ENCODE results near the gene KCNH2. TPM values are rescaled to one million over a fixed set of nuclear protein-coding genes. Genes with fewer than 3 reads are reported as not detected.

The KCNH2 gene
- total RNA-seq, 1 experiment from 2014 or later, result 0.09 TPM

DNA sequence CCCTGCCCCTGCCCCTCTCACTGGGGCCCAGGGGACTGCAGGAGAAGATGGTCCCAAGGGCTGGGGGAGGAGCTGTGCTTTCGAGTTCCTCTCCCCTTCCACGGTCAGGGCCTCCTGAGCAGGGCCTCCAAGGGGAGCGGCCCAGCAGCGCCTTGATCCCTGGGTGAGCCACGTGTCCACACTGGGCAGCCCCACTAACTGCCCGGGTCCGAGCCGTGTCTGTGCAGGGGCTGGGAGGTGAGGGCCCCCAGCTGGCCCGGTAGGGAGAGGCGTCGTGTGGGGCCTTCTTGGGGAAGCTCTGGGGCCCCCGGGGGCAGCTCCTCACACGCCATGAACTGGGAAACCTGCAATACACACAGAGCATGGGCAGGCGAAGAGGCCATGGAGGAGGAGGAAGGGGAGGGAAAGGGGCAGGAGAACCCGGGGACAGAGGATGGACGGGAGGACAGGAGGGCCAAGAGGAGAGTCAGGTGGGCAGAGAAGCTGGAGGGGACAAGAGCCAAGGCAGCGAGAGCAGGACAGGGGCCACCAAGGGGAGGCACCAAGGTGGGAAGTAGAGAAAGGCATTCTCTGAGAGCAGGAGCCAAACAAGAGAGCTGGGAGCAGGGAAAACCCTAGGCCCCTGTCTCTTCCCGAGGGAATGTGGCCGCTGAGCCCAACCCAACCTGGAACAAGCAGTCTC is 32.8 kb downstream of the KCNH2 start:
- intact Hi-C loops (cut with micrococcal nuclease), result no loop called here

DNA sequence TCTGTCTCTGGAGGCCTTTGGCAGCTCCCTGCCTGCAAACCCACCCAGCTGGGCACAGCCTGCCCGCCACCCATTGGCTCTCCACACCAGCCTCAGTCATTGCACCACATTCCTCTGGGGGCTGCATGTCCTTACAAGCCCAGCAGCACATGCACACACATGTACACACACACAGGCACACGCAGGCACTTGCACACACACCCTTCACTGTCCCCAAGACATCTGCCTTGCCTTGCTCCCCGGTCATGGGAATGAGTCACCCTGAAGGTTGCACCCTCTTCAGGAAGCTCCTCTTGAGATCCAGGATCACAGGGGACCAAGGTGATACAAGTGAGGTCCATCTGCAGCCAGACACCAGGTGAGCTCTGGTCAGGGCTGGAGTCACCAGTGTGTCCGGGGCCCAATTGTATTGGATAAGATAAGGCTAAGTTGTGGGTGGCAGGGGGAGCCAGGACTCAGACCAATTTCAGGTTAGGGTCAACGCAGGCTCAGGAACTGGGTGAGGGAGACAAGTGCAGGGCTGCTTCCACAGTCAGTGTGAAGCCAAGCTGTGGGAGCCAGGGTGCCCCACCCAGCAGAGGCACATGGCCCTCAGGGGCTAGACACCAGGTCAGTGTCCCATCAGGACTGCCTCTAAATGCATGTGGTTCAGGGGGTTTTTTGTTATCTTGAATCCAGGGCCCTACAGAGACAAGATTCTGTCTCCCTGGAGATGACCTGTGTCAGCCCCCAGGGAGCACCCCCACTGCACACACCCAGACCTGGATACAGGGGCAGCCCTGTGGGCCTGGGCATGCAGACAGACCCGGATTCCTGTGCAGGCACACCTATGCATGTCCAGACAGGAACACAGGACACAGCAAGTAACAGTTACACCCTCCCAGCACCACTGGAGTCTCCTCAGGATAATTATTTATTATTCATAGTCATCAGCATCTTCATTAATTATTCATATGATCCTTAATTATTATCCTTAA is 33.8 kb downstream of the KCNH2 start:
- H3K27ac Mint-ChIP-seq (ENCODE audit: low read depth, unreplicated experiment), result no peak overlapping the region
- H3K4me1 Mint-ChIP-seq (ENCODE audit: insufficient read depth, unreplicated experiment), result peaks cover 29% of the 10 kb centered on the region
- H3K9me3 Mint-ChIP-seq (ENCODE audit: unreplicated experiment), result no peaks in the 10 kb centered on the region
- no peaks in the 10 kb centered on the region for H3K36me3 Mint-ChIP-seq (ENCODE audit: insufficient read depth, unreplicated experiment)
- peak overlapping the region; percentile 8 for H3K4me3 Mint-ChIP-seq (ENCODE audit: unreplicated experiment)
- POLR2A ChIA-PET, result interaction anchor here (0.5 to 1.2 kb wide), 5 partner anchors 15 to 206 kb away, joined by 3 to 6 read pairs (median 3); partner anchors contain the start of gene TMUB1
- no peaks in the 10 kb centered on the region for H3K27me3 Mint-ChIP-seq (ENCODE audit: insufficient read depth, unreplicated experiment)
- TF ChIP-seq, protein P1, sequence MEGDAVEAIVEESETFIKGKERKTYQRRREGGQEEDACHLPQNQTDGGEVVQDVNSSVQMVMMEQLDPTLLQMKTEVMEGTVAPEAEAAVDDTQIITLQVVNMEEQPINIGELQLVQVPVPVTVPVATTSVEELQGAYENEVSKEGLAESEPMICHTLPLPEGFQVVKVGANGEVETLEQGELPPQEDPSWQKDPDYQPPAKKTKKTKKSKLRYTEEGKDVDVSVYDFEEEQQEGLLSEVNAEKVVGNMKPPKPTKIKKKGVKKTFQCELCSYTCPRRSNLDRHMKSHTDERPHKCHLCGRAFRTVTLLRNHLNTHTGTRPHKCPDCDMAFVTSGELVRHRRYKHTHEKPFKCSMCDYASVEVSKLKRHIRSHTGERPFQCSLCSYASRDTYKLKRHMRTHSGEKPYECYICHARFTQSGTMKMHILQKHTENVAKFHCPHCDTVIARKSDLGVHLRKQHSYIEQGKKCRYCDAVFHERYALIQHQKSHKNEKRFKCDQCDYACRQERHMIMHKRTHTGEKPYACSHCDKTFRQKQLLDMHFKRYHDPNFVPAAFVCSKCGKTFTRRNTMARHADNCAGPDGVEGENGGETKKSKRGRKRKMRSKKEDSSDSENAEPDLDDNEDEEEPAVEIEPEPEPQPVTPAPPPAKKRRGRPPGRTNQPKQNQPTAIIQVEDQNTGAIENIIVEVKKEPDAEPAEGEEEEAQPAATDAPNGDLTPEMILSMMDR (IDR thresholded peaks at IDR 0.05; ENCODE audit: unreplicated experiment), result no peak
- intact Hi-C loops (cut with micrococcal nuclease), result no loop called here
- peak; percentile 64 for DNase-seq (ENCODE audit: unreplicated experiment)
- no TSS peak for BruUV-seq (replicated peaks)
- CTCF ChIA-PET, result interaction anchor here (0.5 to 1.3 kb wide), 6 partner anchors 18 to 167 kb away, joined by 3 to 4 read pairs (median 3); no protein-coding TSS in a partner anchor

More for the DNA sequence above, 32.8 kb downstream of the KCNH2 start:
- H3K27me3 Mint-ChIP-seq (ENCODE audit: insufficient read depth, unreplicated experiment), result no peaks in the 10 kb centered on the region
- no peak for DNase-seq (ENCODE audit: unreplicated experiment)
- ChIA-PET POLR2A (interaction anchor here (0.6 to 1.2 kb wide), 2 partner anchors 41 to 47 kb away, joined by 3 to 4 read pairs; no protein-coding TSS in a partner anchor), CTCF (interaction anchor here (0.8 to 1.3 kb wide), 5 partner anchors 18 to 166 kb away, joined by 3 to 4 read pairs (median 3); no protein-coding TSS in a partner anchor)
- no TSS peak for BruUV-seq (replicated peaks)
- no peaks in the 10 kb centered on the region for H3K9me3 Mint-ChIP-seq (ENCODE audit: unreplicated experiment)
- peaks cover 32% of the 10 kb centered on the region for H3K4me1 Mint-ChIP-seq (ENCODE audit: insufficient read depth, unreplicated experiment)
- no peaks in the 10 kb centered on the region for H3K36me3 Mint-ChIP-seq (ENCODE audit: insufficient read depth, unreplicated experiment)
- H3K4me3 Mint-ChIP-seq (ENCODE audit: unreplicated experiment), result no peak overlapping the region
- H3K27ac Mint-ChIP-seq (ENCODE audit: low read depth, unreplicated experiment), result no peak overlapping the region
- TF ChIP-seq, protein P1 (IDR thresholded peaks at IDR 0.05; ENCODE audit: unreplicated experiment), result no peak

DNA sequence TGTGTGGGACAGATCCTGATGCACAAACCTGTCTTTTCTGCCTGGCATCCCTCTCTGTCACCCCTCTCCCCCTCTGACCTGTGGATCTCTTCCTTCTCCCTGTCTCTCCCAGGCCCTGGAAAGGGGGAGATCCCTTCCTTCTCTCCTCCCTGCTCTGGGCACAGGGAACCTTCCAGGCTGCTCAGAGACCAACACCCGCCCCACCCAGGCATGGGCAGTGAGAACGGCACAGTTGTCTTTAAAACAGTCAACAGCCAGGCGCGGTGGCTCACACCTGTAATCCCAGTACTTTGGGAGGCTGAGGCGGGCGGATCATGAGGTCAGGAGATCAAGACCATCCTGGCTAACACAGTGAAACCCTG is 34.7 kb downstream of the KCNH2 start:
- Mint-ChIP-seq H3K4me1 (ENCODE audit: insufficient read depth, unreplicated experiment) (peaks cover 29% of the 10 kb centered on the region), H3K4me3 (ENCODE audit: unreplicated experiment) (no peak overlapping the region), H3K27ac (ENCODE audit: low read depth, unreplicated experiment) (no peak overlapping the region), H3K9me3 (ENCODE audit: unreplicated experiment) (no peaks in the 10 kb centered on the region), H3K27me3 (ENCODE audit: insufficient read depth, unreplicated experiment) (no peaks in the 10 kb centered on the region), H3K36me3 (ENCODE audit: insufficient read depth, unreplicated experiment) (no peaks in the 10 kb centered on the region)
- CTCF ChIA-PET, result interaction anchor here (0.5 to 1.3 kb wide), 4 partner anchors 19 to 74 kb away, joined by 3 to 5 read pairs (median 3); no protein-coding TSS in a partner anchor
- TF ChIP-seq, protein P1 (IDR thresholded peaks at IDR 0.05; ENCODE audit: unreplicated experiment), result no peak
- POLR2A ChIA-PET, result interaction anchor here (0.9 to 1.2 kb wide), 2 partner anchors 14 to 140 kb away, joined by 3 to 6 read pairs; partner anchors contain the start of gene TMUB1
- no peak for DNase-seq (ENCODE audit: unreplicated experiment)
- BruUV-seq (replicated peaks), result no TSS peak
- intact Hi-C loops (cut with micrococcal nuclease), result no loop called here
